GM19328 (cell line): ENCODE data around the gene ADARB2.

ENCODE experiments used
- ATAC-seq: cut with Tn5 transposase; IDR thresholded peaks from one replicate; pipeline ENCODE4 v1.9.1; 2021; ENCODE audit warnings: mild to moderate bottlenecking, moderate library complexity; ENCODE audit not compliant: unreplicated experiment

ADARB2 gene

GRCh38 chr10:1573981-1574380 is 163.3 kb downstream of the ADARB2 start:
- ATAC-seq = no peak

- no peak for ATAC-seq
These were observed 163.9 kb downstream of the ADARB2 start for GRCh38 chr10:1573334-1573969.

- ATAC-seq = no peak
These were observed 164.6 kb downstream of the ADARB2 start for GRCh38 chr10:1572519-1573333.

- no peak for ATAC-seq
These were observed 165.6 kb downstream of the ADARB2 start for GRCh38 chr10:1571587-1572237.

GRCh38 chr10:1570416-1571051 is 166.8 kb downstream of the ADARB2 start:
- no peak for ATAC-seq

GRCh38 chr10:1569208-1569607 is 168.1 kb downstream of the ADARB2 start:
- no peak for ATAC-seq

GRCh38 chr10:1567742-1568495 is 169.4 kb downstream of the ADARB2 start:
- no peak for ATAC-seq

GRCh38 chr10:1567152-1567551 is 170.2 kb downstream of the ADARB2 start:
- ATAC-seq = no peak

- no peak for ATAC-seq
These were observed 172.5 kb downstream of the ADARB2 start for GRCh38 chr10:1564791-1565190.

GRCh38 chr10:1563028-1563427 is 174.3 kb downstream of the ADARB2 start:
- no peak for ATAC-seq

- no peak for ATAC-seq
These were observed 175.5 kb downstream of the ADARB2 start for GRCh38 chr10:1561731-1562337.

GRCh38 chr10:1560535-1561192 is 176.7 kb downstream of the ADARB2 start:
- no peak for ATAC-seq

- ATAC-seq = no peak
These were observed 177.6 kb downstream of the ADARB2 start for GRCh38 chr10:1559761-1560160.

- no peak for ATAC-seq
These were observed 178.0 kb downstream of the ADARB2 start for GRCh38 chr10:1559311-1559710.

GRCh38 chr10:1558906-1559305 is 178.4 kb downstream of the ADARB2 start:
- no peak for ATAC-seq

GRCh38 chr10:1557081-1557480 is 180.2 kb downstream of the ADARB2 start:
- ATAC-seq = no peak

- ATAC-seq = no peak
These were observed 180.8 kb downstream of the ADARB2 start for GRCh38 chr10:1556496-1556895.

- ATAC-seq = no peak
These were observed 183.4 kb downstream of the ADARB2 start for GRCh38 chr10:1553951-1554350.

- no peak for ATAC-seq
These were observed 184.2 kb downstream of the ADARB2 start for GRCh38 chr10:1552881-1553670.
